ENCODE data around the gene PTMA. TPM values are rescaled to one million over a fixed set of nuclear protein-coding genes. Genes with fewer than 3 reads are reported as not detected.
"Not testable (repeated sequence)": the region's sequence is repeated elsewhere in the genome, so short reads cannot be mapped to it uniquely, and the experiment has no call there.

PTMA gene
- total and polyA plus RNA-seq, 5 donors from 2014 or later = 1,458 to 2,131 (median 2,011) TPM

DNA sequence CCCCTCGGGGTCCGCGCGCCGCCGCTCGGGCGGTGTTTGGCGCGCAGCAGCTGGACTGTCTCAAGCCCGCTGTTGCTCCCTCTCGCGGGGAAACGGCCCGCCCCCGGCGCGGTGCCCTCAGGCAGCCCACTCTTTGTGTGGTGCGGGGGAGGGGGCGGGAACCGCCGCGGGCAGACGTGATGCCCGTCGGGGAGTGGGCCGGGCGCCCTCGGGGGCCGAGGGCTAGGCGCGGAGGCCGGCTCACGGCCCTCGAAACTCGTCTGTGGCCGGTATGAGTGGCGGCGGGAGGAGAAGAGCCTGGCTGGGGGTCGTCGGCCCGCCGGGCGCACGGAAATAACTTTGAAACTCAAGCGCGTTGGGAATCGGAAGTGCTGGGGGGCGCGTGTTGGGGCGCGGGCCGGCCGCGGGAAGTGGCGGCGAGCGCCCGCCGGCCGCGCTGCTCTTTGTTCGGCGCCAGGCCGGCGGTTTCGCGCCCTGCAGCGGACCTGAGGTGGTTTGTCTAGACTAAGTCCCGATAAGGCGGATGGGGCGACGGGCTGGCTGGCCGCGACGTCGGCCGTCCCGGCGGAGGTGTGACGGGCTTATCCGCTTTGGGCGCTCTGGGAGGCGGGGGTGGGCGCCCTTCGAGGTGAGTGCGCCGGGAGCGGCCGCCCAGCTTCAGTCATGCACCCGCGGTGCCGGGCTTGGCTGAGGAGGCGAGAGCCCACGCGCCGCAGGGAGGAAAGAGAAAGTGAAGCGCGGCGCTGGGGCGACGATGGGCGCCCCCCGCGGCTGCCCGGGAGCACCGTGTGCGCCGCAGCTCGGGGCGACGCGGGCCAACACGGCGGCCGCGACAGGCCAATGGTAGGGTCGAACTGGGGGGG is 679 bp downstream of the PTMA start:
- Mint-ChIP-seq H3K27me3 (peaks cover 36% of the 10 kb centered on the region), H3K4me1 (peaks cover 7 to 55% (median 38%) of the 10 kb centered on the region in 4 donors), H3K36me3 (peaks cover 21% of the 10 kb centered on the region), H3K4me3 (peak overlapping the region; percentile 98 to 100 (median 100)), H3K9me3 (peaks cover 0 to 8% (median 0%) of the 10 kb centered on the region in 7 donors), H3K27ac (peak overlapping the region in 2 of 3 donors; percentile 99 to 100)
- H3K4me3 ChIP-seq (ENCODE audit: low read depth, low read length) = peak overlapping the region; percentile 37
- DNase-seq (peak; percentile 44 to 65 (median 64)), ATAC-seq (ENCODE audit: low read depth in 2 of 2) (no peak)
- H3K27ac ChIP-seq (ENCODE audit: insufficient read depth, low read length, poor library complexity, severe bottlenecking) = peak overlapping the region; percentile 90
- peaks cover 54% of the 10 kb centered on the region for H3K4me1 ChIP-seq (ENCODE audit: control insufficient read depth, insufficient read depth, low read length, poor library complexity, severe bottlenecking)
- peaks cover 18% of the 10 kb centered on the region for H3K36me3 ChIP-seq (ENCODE audit: control insufficient read depth, insufficient read depth, low read length)
- no peaks in the 10 kb centered on the region for H3K27me3 ChIP-seq (ENCODE audit: control insufficient read depth, insufficient read depth, low read length)
- H3K9me3 ChIP-seq (ENCODE audit: control insufficient read depth in 2 of 2, low read length in 2 of 2) = no peaks in the 10 kb centered on the region

GRCh38 chr2:231709636-231709980 is 1.3 kb downstream of the PTMA start:
- peaks cover 7 to 53% (median 36%) of the 10 kb centered on the region in 4 donors for H3K4me1 Mint-ChIP-seq
- DNase-seq = peak in 2 of 3 donors; percentile 34 to 59
- Histone ChIP-seq H3K9me3 (ENCODE audit: control insufficient read depth in 2 of 2, low read length in 2 of 2) (no peaks in the 10 kb centered on the region), H3K27me3 (ENCODE audit: control insufficient read depth, insufficient read depth, low read length) (no peaks in the 10 kb centered on the region), H3K4me3 (ENCODE audit: low read depth, low read length) (peak overlapping the region; percentile 74), H3K4me1 (ENCODE audit: control insufficient read depth, insufficient read depth, low read length, poor library complexity, severe bottlenecking) (peaks cover 56% of the 10 kb centered on the region), H3K27ac (ENCODE audit: insufficient read depth, low read length, poor library complexity, severe bottlenecking) (peak overlapping the region; percentile 90), H3K36me3 (ENCODE audit: control insufficient read depth, insufficient read depth, low read length) (peaks cover 18% of the 10 kb centered on the region)
- peaks cover 19% of the 10 kb centered on the region for H3K36me3 Mint-ChIP-seq
- peak overlapping the region; percentile 74 to 100 (median 92) for H3K27ac Mint-ChIP-seq
- peak overlapping the region; percentile 92 to 98 (median 94) for H3K4me3 Mint-ChIP-seq
- H3K9me3 Mint-ChIP-seq = peaks cover 0 to 8% (median 0%) of the 10 kb centered on the region in 7 donors
- H3K27me3 Mint-ChIP-seq = peaks cover 36% of the 10 kb centered on the region
- no peak for ATAC-seq (ENCODE audit: low read depth in 2 of 2)

DNA sequence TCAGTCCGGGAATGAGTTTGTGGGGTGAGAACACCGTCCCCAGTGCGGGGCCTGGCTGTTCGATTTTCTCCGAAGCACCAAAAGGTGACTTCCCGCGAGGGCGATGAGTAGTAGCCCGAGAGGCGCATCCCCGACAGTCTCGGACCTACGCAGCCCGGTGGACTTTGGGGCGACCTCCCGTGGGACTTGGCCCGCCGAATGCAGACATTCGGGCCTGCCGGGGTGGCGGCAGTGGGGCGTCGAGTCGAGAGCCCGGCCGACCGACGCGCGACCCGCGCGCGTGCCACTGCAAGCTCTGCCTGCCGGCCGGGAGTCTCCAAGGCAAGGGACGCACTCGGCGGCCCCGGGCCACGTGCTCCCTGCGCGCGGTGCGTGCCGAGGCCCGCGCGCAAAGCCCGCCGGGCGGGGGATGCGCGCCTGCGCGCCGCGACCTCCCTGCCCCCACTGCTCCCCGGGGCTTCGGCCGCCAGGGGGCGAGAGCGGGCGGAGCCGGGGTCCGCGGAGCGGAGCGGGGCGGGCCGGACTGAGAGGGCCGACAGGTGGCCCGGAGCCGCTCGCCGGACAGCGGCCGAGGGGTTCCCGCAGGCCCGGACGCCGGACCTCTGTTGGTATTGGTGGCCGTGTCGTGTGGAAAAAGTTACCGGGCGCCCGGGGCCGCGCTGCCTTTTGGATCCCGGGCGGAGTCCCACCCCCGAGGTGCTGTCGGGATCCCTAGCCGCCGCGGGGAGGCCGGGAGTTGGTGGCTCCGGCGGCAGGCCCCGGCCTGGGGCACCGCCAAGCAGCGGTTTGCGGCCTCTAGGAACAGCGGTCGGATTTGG is 1.9 kb downstream of the PTMA start:
- Mint-ChIP-seq H3K4me3 (peak overlapping the region; percentile 92 to 98 (median 94)), H3K27me3 (peaks cover 36% of the 10 kb centered on the region), H3K9me3 (peaks cover 0 to 8% (median 0%) of the 10 kb centered on the region in 7 donors), H3K36me3 (peaks cover 19% of the 10 kb centered on the region), H3K27ac (peak overlapping the region; percentile 74 to 100 (median 92)), H3K4me1 (peaks cover 9 to 54% (median 35%) of the 10 kb centered on the region in 4 donors)
- peak; percentile 17 to 20 for ATAC-seq (ENCODE audit: low read depth in 2 of 2)
- H3K9me3 ChIP-seq (ENCODE audit: control insufficient read depth in 2 of 2, low read length in 2 of 2) = no peaks in the 10 kb centered on the region
- peaks cover 18% of the 10 kb centered on the region for H3K36me3 ChIP-seq (ENCODE audit: control insufficient read depth, insufficient read depth, low read length)
- no peaks in the 10 kb centered on the region for H3K27me3 ChIP-seq (ENCODE audit: control insufficient read depth, insufficient read depth, low read length)
- H3K4me1 ChIP-seq (ENCODE audit: control insufficient read depth, insufficient read depth, low read length, poor library complexity, severe bottlenecking) = peaks cover 57% of the 10 kb centered on the region
- H3K4me3 ChIP-seq (ENCODE audit: low read depth, low read length) = peak overlapping the region; percentile 74
- peak overlapping the region; percentile 90 for H3K27ac ChIP-seq (ENCODE audit: insufficient read depth, low read length, poor library complexity, severe bottlenecking)
- peak; percentile 77 to 88 (median 87) for DNase-seq

DNA sequence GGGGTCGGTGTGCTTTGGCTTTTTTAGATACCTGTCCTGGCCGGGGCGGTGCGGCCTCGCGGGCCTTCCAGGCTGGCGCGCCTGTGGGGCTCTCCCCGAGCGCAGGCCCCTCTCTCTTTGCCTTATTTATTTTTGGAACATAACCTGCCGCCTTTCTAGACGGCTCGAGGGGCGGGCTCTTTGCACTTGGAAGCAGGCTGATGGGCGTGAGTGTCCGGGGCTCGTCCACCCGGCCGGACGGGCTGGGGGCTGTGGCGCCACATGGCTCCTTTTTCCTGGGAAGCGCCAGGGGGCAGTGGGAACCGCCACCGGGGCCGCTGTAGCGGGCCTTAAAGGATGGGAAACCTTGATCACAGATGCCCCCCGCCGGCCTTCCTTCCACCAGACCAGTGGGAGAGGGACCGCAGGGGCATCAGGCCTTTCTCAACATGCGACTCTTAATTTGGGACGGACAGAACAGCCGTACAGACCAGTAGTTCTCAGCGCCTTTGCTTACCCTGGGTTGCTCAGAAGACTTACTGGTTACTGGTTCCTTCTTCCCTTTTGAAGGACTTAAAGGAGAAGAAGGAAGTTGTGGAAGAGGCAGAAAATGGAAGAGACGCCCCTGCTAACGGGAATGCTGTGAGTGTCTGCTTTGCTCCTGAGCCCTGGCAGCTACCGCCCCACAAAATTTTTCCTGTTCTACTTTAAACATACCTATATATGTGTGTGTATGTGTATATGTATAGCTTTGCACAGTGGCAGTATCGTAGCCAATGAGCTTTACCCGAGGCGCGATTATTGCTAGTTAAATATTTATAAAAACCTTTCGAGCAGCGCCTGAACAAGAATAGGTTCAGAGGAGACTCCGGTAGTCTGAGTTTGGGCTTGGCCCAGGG is 2.7 kb downstream of the PTMA start:
- Mint-ChIP-seq H3K27me3 (peaks cover 36% of the 10 kb centered on the region), H3K9me3 (peaks cover 0 to 8% (median 0%) of the 10 kb centered on the region in 7 donors), H3K36me3 (peaks cover 19% of the 10 kb centered on the region), H3K4me3 (peak overlapping the region; percentile 88 to 96 (median 92)), H3K27ac (peak overlapping the region; percentile 87 to 97 (median 96)), H3K4me1 (peaks cover 11 to 52% (median 33%) of the 10 kb centered on the region in 4 donors)
- no peaks in the 10 kb centered on the region for H3K27me3 ChIP-seq (ENCODE audit: control insufficient read depth, insufficient read depth, low read length)
- peak overlapping the region; percentile 91 for H3K4me3 ChIP-seq (ENCODE audit: low read depth, low read length)
- H3K36me3 ChIP-seq (ENCODE audit: control insufficient read depth, insufficient read depth, low read length) = peaks cover 18% of the 10 kb centered on the region
- H3K4me1 ChIP-seq (ENCODE audit: control insufficient read depth, insufficient read depth, low read length, poor library complexity, severe bottlenecking) = peaks cover 53% of the 10 kb centered on the region
- peak overlapping the region; percentile 90 for H3K27ac ChIP-seq (ENCODE audit: insufficient read depth, low read length, poor library complexity, severe bottlenecking)
- no peaks in the 10 kb centered on the region for H3K9me3 ChIP-seq (ENCODE audit: control insufficient read depth in 2 of 2, low read length in 2 of 2)
- DNase-seq (peak in 2 of 3 donors; percentile 28 to 34), ATAC-seq (ENCODE audit: low read depth in 2 of 2) (no peak)

DNA sequence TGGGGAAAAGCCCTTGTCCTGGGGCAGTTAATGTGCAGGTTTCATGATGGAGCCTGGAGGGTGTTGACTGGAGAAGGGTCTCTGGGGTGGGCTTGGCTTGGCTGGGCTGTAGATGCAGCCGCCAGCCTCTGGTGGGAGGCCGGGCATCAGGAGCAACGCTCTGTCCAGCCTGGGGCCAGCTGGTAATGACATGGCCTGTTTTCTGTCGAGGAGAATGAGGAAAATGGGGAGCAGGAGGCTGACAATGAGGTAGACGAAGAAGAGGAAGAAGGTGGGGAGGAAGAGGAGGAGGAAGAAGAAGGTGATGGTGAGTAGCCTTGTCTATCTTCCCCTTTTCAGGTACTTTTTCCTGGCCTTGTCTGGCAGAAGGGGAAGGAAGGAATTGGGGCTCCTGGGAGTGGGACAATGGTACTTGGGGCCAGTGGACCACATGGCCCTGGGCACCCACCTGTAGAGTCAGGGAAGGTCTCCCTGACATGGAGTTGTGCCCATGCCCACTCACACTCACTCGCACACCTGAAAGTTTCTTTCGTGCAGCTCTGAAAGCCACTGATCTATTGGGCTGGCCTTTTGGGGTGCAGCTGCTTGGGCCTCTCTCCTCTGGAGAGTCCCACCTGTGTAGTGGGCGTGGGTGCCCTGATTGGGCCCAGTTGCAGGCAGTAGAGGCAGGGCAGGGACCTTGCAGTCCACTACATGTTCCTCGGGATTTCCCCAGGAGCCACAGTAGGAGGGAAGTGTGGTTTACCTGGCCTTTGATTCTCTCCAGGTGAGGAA is 3.5 kb downstream of the PTMA start:
- H3K27ac Mint-ChIP-seq = peak overlapping the region; percentile 87 to 97 (median 96)
- H3K36me3 ChIP-seq (ENCODE audit: control insufficient read depth, insufficient read depth, low read length) = peaks cover 18% of the 10 kb centered on the region
- ATAC-seq (ENCODE audit: low read depth in 2 of 2) (no peak), DNase-seq (peak; percentile 23 to 39 (median 24))
- H3K36me3 Mint-ChIP-seq = peaks cover 19% of the 10 kb centered on the region
- peaks cover 11 to 47% (median 32%) of the 10 kb centered on the region in 4 donors for H3K4me1 Mint-ChIP-seq
- no peaks in the 10 kb centered on the region for H3K27me3 ChIP-seq (ENCODE audit: control insufficient read depth, insufficient read depth, low read length)
- H3K9me3 ChIP-seq (ENCODE audit: control insufficient read depth in 2 of 2, low read length in 2 of 2) = no peaks in the 10 kb centered on the region
- peak overlapping the region; percentile 90 for H3K27ac ChIP-seq (ENCODE audit: insufficient read depth, low read length, poor library complexity, severe bottlenecking)
- peaks cover 0 to 8% (median 0%) of the 10 kb centered on the region in 7 donors for H3K9me3 Mint-ChIP-seq
- H3K4me3 Mint-ChIP-seq = peak overlapping the region; percentile 88 to 96 (median 92)
- peak overlapping the region; percentile 91 for H3K4me3 ChIP-seq (ENCODE audit: low read depth, low read length)
- H3K4me1 ChIP-seq (ENCODE audit: control insufficient read depth, insufficient read depth, low read length, poor library complexity, severe bottlenecking) = peaks cover 51% of the 10 kb centered on the region
- peaks cover 33% of the 10 kb centered on the region for H3K27me3 Mint-ChIP-seq

GRCh38 chr2:231712451-231713021 is 4.2 kb downstream of the PTMA start:
- DNase-seq = peak; percentile 33 to 46 (median 45)
- Histone ChIP-seq H3K27ac (ENCODE audit: insufficient read depth, low read length, poor library complexity, severe bottlenecking) (peak overlapping the region; percentile 90), H3K36me3 (ENCODE audit: control insufficient read depth, insufficient read depth, low read length) (peaks cover 18% of the 10 kb centered on the region), H3K4me1 (ENCODE audit: control insufficient read depth, insufficient read depth, low read length, poor library complexity, severe bottlenecking) (peaks cover 48% of the 10 kb centered on the region), H3K4me3 (ENCODE audit: low read depth, low read length) (peak overlapping the region; percentile 91)
- H3K9me3 ChIP-seq (ENCODE audit: control insufficient read depth in 2 of 2, low read length in 2 of 2); H3K27me3 ChIP-seq (ENCODE audit: control insufficient read depth, insufficient read depth, low read length); ATAC-seq (ENCODE audit: low read depth in 2 of 2); H3K9me3 Mint-ChIP-seq: not testable (repeated sequence)
- Mint-ChIP-seq H3K4me3 (peak overlapping the region; percentile 88 to 96 (median 92)), H3K36me3 (peaks cover 19% of the 10 kb centered on the region), H3K27me3 (peaks cover 30% of the 10 kb centered on the region), H3K27ac (peak overlapping the region; percentile 87 to 97 (median 96)), H3K4me1 (peaks cover 11 to 43% (median 32%) of the 10 kb centered on the region in 4 donors)
